ENCODE results near the gene TRIM68.

TRIM68 gene, protein sequence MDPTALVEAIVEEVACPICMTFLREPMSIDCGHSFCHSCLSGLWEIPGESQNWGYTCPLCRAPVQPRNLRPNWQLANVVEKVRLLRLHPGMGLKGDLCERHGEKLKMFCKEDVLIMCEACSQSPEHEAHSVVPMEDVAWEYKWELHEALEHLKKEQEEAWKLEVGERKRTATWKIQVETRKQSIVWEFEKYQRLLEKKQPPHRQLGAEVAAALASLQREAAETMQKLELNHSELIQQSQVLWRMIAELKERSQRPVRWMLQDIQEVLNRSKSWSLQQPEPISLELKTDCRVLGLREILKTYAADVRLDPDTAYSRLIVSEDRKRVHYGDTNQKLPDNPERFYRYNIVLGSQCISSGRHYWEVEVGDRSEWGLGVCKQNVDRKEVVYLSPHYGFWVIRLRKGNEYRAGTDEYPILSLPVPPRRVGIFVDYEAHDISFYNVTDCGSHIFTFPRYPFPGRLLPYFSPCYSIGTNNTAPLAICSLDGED

GRCh38 chr11:4607781-4608666, at the start of gene TRIM68:
TRIM68 (minus strand) TSS chr11:4608231; CDS start chr11:4605504, 2,727 bp downstream.
- peak; percentile 97 for DNase-seq

- DNase-seq: no peak
Observed at GRCh38 chr11:4654635-4655369, 46.8 kb upstream of the TRIM68 start.

DNA sequence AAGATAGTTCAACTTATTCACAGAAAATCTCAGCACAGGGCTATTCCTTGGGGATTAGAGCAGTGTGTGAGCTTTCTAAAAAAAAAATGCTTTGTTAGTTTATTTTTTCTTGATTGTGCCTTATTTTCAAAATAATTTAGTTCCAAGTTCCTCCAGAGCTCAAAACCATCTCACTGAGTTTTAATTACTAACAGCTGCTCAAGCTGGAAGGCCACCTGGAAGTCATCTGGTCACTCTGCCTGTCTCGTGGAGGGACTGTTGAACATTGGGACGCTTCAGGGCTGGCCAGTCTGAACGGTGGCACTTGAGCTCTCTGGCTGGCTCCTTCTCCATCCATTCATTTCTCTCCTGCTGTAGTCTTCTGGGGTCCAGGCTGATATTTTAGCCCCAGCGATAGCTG, 39.7 kb upstream of the TRIM68 start:
- no peak for DNase-seq

DNA sequence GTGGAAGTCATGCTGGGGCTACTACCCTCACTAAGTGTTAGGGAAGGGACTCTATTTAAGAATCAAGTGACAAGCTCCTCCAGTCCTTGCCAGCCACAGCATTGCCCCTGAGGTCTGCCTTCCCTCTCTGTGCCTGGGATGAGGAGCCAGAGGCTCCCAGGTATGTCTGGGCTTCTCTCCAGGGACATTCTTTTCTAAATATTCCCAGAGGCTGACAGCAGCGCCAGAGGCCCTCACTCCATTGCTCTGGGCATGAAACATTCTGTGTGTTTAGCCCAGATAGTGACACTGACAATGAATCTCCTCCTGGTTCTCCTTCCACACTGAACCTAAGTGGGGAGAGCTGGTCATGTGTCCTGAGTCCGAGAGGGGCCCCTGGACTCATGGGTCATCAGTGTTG, 37.9 kb upstream of the TRIM68 start:
- no peak for DNase-seq

- no peak for DNase-seq
Observed at GRCh38 chr11:4644233-4644632, 36.2 kb upstream of the TRIM68 start.

GRCh38 chr11:4643682-4644081, 35.7 kb upstream of the TRIM68 start, which contains the start of gene OR51E1:
OR51E1 (plus strand) TSS chr11:4643982; CDS start chr11:4652527, 8,545 bp downstream.
- DNase-seq: no peak

- no peak for DNase-seq
Observed at GRCh38 chr11:4643076-4643475, 35.0 kb upstream of the TRIM68 start.

- DNase-seq: no peak
Observed at GRCh38 chr11:4642043-4642442, 34.0 kb upstream of the TRIM68 start.

- no peak for DNase-seq
Observed at GRCh38 chr11:4641501-4641900, 33.5 kb upstream of the TRIM68 start.

GRCh38 chr11:4639931-4640330, 31.9 kb upstream of the TRIM68 start:
- DNase-seq: no peak

- DNase-seq: no peak
Observed at GRCh38 chr11:4637662-4638047, 29.6 kb upstream of the TRIM68 start.

DNA sequence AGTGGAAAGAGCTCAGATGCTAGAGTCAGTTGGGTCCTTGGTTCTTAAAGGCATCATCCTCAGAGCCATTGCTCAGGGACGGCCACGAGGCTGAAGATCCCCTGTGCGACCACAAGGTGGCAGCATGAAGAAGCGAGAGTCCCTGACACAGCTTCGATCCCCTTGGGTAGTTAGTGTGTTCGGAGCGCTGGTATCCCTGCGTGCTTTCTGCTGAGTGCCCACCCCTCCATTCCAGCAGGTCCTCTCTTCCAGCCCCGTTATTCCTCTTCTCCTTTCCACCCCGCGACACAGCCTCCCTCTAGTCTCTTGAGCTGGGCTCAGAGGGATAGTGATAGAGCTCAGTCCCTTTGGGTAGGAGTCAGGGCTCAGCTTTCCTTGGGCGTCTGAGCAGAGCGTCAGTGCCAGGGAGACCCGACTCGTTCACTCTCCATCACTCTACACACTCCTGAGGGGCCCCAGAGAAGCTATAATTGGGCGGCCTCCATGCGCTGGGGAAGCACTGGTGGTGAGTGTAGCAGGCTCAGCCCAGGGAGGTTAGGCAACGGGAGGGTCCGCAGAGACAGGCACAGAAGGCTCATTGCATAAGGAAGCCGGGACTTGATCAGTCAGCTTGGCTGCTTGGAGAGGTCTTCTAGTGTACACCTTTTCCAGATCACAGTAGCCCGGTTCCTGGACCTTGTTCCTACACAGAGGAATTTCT, 29.1 kb upstream of the TRIM68 start, which contains the start of gene OR51D1:
Gene OR51D1, plus strand, starts transcription at position 516 of the 700 bp plus-strand sequence. CDS start 2,314 bp downstream, outside the sequence.
- DNase-seq: peak; percentile 84

DNA sequence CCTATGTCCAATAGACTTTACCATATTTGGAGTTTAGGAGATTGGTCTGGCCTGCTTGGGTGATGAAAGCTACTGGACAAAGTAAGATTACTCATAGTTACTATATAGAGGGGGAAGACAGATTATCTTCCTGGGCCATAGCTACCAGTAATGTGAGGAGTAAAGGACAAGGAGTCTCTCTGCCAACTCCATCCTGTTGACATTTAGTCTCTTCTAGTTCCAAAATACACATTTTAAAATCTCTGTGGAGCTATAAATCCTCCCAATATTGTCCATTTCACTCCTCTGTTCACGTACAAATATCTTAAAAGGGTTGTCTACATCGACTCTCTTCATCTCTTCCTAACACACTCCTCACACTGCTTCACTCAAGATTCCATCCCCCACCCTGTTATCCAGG, 28.1 kb upstream of the TRIM68 start:
- no peak for DNase-seq

GRCh38 chr11:4626207-4627099, 18.4 kb upstream of the TRIM68 start:
- DNase-seq: peak; percentile 92

- no peak for DNase-seq
Observed at GRCh38 chr11:4619514-4619913, 11.5 kb upstream of the TRIM68 start.

DNA sequence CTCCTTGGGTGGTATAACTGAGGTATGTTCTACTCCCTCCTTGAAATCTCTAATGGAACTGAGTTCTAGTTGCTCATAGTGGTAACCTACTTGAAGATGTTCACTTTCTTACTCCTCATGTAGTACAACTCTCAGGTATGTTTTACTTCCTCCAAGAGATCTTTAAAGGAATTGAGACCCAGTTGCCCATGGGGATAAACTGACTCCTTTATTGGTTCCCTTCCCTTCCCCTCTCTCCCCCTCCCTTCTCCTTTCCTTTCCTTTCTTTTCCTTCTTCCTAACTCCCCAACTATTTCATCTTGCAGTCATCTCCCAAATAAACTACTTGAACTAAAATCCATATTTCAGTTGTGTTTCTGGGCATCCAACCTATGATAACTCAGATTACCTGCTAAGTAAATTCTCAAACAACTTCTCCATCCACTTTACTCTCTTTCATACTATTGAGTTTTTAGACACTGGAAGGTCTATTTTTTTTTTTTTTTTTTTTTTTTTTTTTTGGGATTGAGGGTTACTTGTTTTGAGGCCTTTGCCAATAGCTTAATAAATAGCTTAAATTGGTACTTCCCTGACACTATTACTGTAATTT, 7.9 kb upstream of the TRIM68 start:
- DNase-seq: no peak

DNA sequence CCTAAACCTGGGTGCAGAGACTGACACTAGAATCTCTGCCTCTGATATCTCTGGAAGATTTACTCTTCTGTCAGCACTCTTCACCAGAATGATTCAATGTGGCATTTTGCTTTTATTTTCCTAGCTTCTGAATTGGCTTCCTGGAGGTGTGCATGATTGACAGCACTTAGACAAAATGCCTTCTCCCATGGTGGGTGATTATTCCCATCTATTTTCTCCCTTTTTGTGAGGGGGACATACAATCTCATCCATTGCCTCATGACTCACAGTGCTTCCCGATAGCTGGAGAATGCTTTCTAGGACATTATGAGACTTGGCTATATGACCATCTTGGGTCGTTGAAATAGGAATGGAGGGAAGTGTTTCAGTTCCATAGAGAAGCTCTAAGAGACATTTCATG, 4.0 kb upstream of the TRIM68 start:
- DNase-seq: no peak

DNA sequence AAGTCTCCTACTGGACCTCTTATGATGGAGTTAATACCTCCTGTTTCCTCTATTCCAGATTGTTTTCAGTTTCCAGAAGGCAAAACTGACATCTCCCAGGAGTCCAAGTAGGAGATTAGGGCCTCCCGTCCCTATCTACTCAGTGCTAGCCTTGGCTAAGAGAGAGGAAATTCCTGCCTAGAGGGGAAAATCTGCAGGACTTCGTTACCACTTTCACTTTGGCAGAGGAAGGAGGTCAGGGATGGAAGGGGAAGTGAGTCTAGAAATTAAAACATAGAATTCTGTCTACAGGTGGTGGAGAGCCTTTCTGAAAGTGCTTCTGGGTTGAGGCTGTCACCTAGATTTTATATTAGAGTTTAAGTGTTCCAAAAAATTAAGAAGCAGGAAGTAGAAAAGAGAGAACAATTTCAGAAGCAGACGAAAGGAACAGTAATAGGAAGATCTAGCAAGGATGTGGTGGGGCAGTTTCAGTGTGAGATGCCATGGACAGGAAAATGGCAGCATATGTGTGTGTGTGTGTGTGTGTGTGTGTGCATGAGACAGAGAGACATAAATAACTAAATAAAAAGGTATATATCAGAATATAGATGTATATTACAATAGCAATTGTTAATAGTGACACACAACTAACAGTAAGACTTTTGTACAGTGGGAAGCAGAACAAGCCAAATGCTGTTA, 2.4 kb upstream of the TRIM68 start:
- no peak for DNase-seq

GRCh38 chr11:4607096-4607495, 935 bp downstream of the TRIM68 start:
- peak; percentile 20 for DNase-seq
